Neutrophil (primary cell): ENCODE results near the gene BMAL2.

ENCODE experiments used
- H3K27ac ChIP-seq: fragments of 200-600 bp; sonication (generic); 2 replicates; pipeline ENCODE4 v1.5.1; 2016; ENCODE audit warnings: mild to moderate bottlenecking, moderate library complexity
- H3K27me3 ChIP-seq: fragments of 200-600 bp; sonication (generic); 2 replicates; pipeline ENCODE4 v1.6.0; 2016; ENCODE audit warnings: mild to moderate bottlenecking
- H3K36me3 ChIP-seq: fragments of 200-600 bp; sonication (generic); 2 replicates; pipeline ENCODE4 v1.5.1; 2017
- H3K4me1 ChIP-seq, 2 experiments: fragments of 200-600 bp in 1 of 2; sonication (generic) in 1 of 2; 1 replicate in 1 of 2; 2 replicates in 1 of 2; pipeline versions ENCODE4 v1.5.1 to v1.6.1; 2013 to 2016; ENCODE audit warnings: low read depth in 1 of 2, low read length in 1 of 2, mild to moderate bottlenecking in 1 of 2, moderate library complexity in 1 of 2; ENCODE audit not compliant: control insufficient read depth in 1 of 2, insufficient read depth in 1 of 2
- H3K4me3 ChIP-seq, 2 experiments: fragments of 200-600 bp in 1 of 2; sonication (generic) in 1 of 2; 1 replicate in 1 of 2; 2 replicates in 1 of 2; pipeline ENCODE4 v1.5.1; 2013 to 2016; ENCODE audit warnings: low read depth in 1 of 2, low read length in 1 of 2, mild to moderate bottlenecking in 1 of 2, moderate library complexity in 1 of 2
- H3K9me3 ChIP-seq: fragments of 200-600 bp; sonication (generic); 2 replicates; pipeline ENCODE4 v1.5.1; 2016
- TF ChIP-seq, protein P1 (sequence below): fragments of 200-600 bp; sonication (generic); IDR thresholded peaks from 2 replicates; pipeline ENCODE4 v1.5.1; 2016; ENCODE audit warnings: antibody characterized with exemption

Gene BMAL2

DNA sequence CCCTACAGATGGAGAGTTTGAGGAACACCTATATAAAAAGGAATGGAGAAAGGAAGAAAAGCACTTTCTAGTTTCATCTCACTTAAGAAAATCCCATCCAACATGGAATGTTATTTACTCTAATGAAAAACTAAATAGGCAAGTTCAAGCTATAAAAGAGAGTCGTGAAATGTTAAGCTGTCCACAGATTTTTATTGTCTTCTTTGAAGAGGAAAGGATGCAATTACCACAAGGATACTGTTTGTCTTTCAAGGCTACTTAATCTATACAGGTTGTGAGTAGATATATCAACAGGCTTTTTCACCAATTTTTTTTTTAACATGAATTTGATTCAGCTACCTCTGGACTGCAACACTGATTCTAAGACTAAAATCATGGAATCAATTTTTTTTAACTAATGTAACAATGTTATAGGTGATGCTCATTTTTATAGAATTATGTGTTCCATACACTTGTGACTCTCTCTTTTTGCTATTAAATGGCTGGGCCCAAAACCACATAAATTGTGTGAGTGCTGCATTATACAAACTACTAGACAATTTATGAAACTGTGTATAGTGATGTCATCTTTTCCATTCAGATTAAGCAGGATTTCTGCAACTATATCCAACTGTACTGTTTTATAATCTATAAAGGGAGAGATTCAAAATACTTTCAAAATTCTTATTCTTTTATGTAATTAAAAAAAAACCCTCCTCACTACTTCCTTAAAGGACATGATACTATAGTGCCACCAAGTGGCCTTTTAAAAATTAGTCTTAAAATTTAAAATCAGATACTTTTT, 26.8 kb upstream of the BMAL2 start:
- Histone ChIP-seq H3K9me3 (no peaks in the 10 kb centered on the region), H3K4me3 (no peak overlapping the region), H3K27me3 (no peaks in the 10 kb centered on the region), H3K36me3 (peaks cover 78% of the 10 kb centered on the region), H3K4me1 (no peaks in the 10 kb centered on the region), H3K27ac (peak overlapping the region; percentile 42)
- TF ChIP-seq, protein P1, sequence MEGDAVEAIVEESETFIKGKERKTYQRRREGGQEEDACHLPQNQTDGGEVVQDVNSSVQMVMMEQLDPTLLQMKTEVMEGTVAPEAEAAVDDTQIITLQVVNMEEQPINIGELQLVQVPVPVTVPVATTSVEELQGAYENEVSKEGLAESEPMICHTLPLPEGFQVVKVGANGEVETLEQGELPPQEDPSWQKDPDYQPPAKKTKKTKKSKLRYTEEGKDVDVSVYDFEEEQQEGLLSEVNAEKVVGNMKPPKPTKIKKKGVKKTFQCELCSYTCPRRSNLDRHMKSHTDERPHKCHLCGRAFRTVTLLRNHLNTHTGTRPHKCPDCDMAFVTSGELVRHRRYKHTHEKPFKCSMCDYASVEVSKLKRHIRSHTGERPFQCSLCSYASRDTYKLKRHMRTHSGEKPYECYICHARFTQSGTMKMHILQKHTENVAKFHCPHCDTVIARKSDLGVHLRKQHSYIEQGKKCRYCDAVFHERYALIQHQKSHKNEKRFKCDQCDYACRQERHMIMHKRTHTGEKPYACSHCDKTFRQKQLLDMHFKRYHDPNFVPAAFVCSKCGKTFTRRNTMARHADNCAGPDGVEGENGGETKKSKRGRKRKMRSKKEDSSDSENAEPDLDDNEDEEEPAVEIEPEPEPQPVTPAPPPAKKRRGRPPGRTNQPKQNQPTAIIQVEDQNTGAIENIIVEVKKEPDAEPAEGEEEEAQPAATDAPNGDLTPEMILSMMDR: no peak

DNA sequence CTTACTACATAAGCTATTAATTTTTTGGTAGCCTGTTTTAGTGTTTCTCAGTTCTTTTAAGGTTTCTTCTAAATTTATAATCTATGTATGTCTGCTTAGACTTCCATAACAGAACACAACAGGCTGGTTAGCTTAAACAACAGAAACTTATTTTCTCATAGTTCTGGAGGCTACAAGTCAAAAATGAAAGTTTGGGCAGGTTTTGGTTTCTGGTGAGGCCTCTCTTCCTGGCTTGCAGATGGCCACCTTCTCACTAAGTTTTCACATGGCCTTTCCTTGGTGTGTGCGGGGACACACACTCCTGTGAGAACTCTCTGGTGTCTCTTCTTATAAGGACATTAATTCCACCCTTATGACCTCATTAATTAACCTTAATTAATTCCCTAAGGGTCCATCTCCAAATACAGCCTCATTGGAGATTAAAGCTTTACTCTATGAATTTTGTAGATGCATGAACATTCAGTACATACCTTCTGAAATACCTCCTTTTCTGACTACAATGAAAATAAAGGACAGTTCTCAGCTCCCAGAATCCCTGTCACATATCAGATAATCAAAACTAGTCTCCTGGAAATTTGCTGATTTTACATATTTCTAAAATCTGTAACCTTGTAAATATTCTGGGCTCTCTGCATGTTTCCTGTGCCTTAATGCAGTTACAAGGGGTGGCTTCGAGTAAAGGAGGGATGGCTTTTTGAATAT, 23.2 kb upstream of the BMAL2 start:
- no peak overlapping the region for H3K27ac ChIP-seq
- TF ChIP-seq, protein P1: no peak
- no peaks in the 10 kb centered on the region for H3K9me3 ChIP-seq
- peaks cover 80% of the 10 kb centered on the region for H3K36me3 ChIP-seq
- no peaks in the 10 kb centered on the region for H3K4me1 ChIP-seq
- no peak overlapping the region for H3K4me3 ChIP-seq
- no peaks in the 10 kb centered on the region for H3K27me3 ChIP-seq

DNA sequence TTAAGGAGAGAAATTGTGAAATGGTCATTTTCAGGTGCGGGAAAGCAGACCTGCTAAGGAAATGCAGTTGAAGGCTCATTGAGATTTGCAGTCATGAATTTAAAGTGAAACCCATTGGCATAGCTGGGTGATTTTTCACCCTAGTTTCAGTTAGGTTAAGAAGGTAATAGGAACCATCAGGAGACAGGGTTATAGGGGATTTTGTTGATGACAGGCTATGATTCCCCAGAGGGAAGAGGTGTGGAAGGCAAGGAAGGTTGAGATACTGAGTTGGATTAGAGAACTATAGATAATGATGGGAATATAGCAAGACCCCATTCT, 22.7 kb upstream of the BMAL2 start:
- no peak overlapping the region for H3K27ac ChIP-seq
- peaks cover 83% of the 10 kb centered on the region for H3K36me3 ChIP-seq
- no peaks in the 10 kb centered on the region for H3K9me3 ChIP-seq
- H3K4me3 ChIP-seq: no peak overlapping the region
- TF ChIP-seq, protein P1: no peak
- no peaks in the 10 kb centered on the region for H3K4me1 ChIP-seq
- no peaks in the 10 kb centered on the region for H3K27me3 ChIP-seq

DNA sequence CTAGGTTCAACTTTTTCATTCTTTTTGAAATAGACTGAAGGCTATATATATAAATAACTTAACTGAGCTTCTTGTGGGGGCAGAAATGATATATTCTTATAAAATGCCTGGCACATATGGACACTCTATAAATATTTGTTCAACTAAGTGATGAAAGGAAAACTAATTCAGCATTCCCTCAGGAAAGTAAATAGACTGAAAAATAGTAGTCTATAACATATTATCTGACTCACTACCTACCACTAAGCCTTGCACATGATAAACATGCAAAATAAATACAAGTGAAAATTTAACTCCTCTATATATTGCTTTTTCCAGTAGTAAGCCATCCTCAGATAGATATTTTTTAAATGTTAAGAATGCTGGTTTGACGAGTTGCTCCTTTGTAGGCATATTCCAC, 15.7 kb upstream of the BMAL2 start:
- TF ChIP-seq, protein P1: no peak
- no peaks in the 10 kb centered on the region for H3K9me3 ChIP-seq
- no peaks in the 10 kb centered on the region for H3K4me1 ChIP-seq
- peaks cover 96% of the 10 kb centered on the region for H3K36me3 ChIP-seq
- H3K27me3 ChIP-seq: no peaks in the 10 kb centered on the region
- no peak overlapping the region for H3K4me3 ChIP-seq
- no peak overlapping the region for H3K27ac ChIP-seq

DNA sequence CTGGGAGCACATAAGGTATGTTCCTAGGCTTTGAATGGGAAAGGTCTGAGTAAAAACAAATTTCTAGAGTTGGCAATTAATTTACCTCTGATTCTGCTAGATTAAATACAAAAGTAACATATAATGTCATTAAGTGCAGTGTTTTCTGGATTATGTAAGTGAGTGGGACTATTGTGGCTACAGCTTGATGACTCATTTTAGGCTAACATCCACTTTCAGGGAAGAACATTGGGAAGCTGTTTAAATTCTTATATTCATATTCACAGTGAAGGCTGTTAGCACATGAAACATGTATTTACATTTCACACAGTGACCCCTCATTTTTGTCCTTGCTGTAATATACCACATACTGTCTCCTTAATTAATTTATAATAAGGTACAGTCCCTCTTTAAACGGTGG, 13.2 kb upstream of the BMAL2 start:
- H3K9me3 ChIP-seq: no peaks in the 10 kb centered on the region
- TF ChIP-seq, protein P1: no peak
- H3K4me1 ChIP-seq: no peaks in the 10 kb centered on the region
- no peak overlapping the region for H3K4me3 ChIP-seq
- H3K27ac ChIP-seq: no peak overlapping the region
- no peaks in the 10 kb centered on the region for H3K27me3 ChIP-seq
- peaks cover 100% of the 10 kb centered on the region for H3K36me3 ChIP-seq
